Kidney (tissue), 14 donors: ENCODE data around the gene AGPAT1. TPM values are rescaled to one million over a fixed set of nuclear protein-coding genes. Genes with fewer than 3 reads are reported as not detected.

Experiments used
- DNase-seq, 5 donors: peaks; one replicate each; pipeline ENCODE4 v3.0.0-alpha.2; 2013 to 2020
- FAIRE-seq: peaks from 2 replicates; lab custom pipeline; 2012; peaks lifted over from hg19 to GRCh38; lab: Jason Lieb, UNC
- H3K27ac ChIP-seq, 2 donors: one replicate each; pipeline ENCODE4 v1.7.0; 2013; ENCODE audit warnings: low read depth in 2 of 2, low read length in 2 of 2, inconsistent platforms in 1 of 2
- H3K27me3 ChIP-seq: one replicate; pipeline ENCODE4 v1.7.1; 2013; ENCODE audit warnings: low read length, inconsistent platforms; ENCODE audit not compliant: control insufficient read depth, insufficient read depth
- H3K36me3 ChIP-seq, 3 donors: one replicate each; pipeline versions ENCODE4 v1.7.0 to v1.7.1; 2013; ENCODE audit warnings: low read length in 3 of 3, control low read depth in 1 of 3, inconsistent platforms in 1 of 3; ENCODE audit not compliant: insufficient read depth in 3 of 3, control insufficient read depth in 2 of 3
- H3K4me1 ChIP-seq, 3 donors: one replicate each; pipeline versions ENCODE4 v1.7.0 to v1.7.1; 2013; ENCODE audit warnings: low read length in 3 of 3, inconsistent platforms in 1 of 3, low read depth in 1 of 3; ENCODE audit not compliant: control insufficient read depth in 2 of 3, insufficient read depth in 2 of 3
- H3K4me3 ChIP-seq, 3 donors: one replicate each; pipeline versions ENCODE4 v1.7.0 to v1.8.1; 2013; ENCODE audit warnings: low read length in 3 of 3, control low read depth in 1 of 3, inconsistent platforms in 1 of 3
- H3K9ac ChIP-seq, 3 donors: one replicate each; pipeline versions ENCODE4 v1.7.0 to v1.7.1; 2013; ENCODE audit warnings: low read length in 3 of 3, control low read depth in 1 of 3, inconsistent platforms in 1 of 3
- H3K9me3 ChIP-seq, 3 donors: one replicate each; pipeline versions ENCODE4 v1.7.0 to v1.7.1; 2013; ENCODE audit warnings: low read length in 3 of 3, control low read depth in 1 of 3, inconsistent platforms in 1 of 3; ENCODE audit not compliant: control insufficient read depth in 2 of 3, insufficient read depth in 1 of 3
- intact Hi-C: fragments of 100-400 bp; cut with DNase I; formaldehyde crosslinking; loops from one replicate; pipeline ENCODE4 v1.11.1; 2022
- polyA plus RNA-seq: library from polyadenylated mRNA; stranded (reverse); fragments of 350-450 nt; fragmentation: Illumina TruSeq; extraction: RNeasy Lipid Tissue Mini Kit (QIAGEN cat#74804); gene quantifications from one replicate; pipeline ENCODE4 v1.2.3, GENCODE V29; 2014; ENCODE audit warnings: low read depth, low replicate concordance; ENCODE audit not compliant: insufficient read depth
- total RNA-seq: library from RNA; stranded (reverse); fragmentation: NEBNext Ultra II Directional; extraction: Animal tissue kit (Norgen Biotek cat#: 25700); gene quantifications from one replicate; pipeline ENCODE4 v1.2.1, GENCODE V29; 2021
- TF ChIP-seq, protein P1 (sequence below): IDR thresholded peaks from 3 replicates; pipeline ENCODE4 v1.5.1; 2012; ENCODE audit warnings: mild to moderate bottlenecking, moderate library complexity, borderline replicate concordance; ENCODE audit not compliant: insufficient read depth; ENCODE audit errors: extremely low read depth
- donor health status: control.
- donor health status: control.
- donor health status: control.
- donor health status: control.
- donor health status: control.
- donor health status: DM: yes; HTN: yes; CAD: no.
- donor health status: Normal renal cell carcinoma (clear cell type).

Gene AGPAT1
- total and polyA plus RNA-seq, 2 donors from 2014 or later = 58.9 to 87.1 TPM

DNA sequence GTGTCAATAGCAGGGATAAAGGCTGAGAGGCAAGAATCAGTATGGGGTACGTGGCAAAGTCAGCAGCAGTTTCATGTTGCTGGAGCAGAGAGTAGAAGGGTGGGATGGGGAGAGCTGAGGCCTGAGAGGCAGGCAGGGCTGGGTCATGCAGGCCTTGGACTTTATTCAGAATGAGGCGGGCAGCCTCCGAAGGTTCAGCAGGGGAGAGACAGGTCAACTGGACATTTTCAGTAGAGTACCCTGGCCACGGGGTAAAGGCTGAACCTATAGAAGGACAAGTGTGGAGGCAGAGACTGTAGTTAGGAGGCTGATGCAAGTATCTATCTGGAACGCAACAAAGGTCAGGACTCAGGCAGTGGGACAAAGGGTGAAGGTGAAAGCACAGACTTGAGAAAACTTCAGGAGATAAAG, 34.3 kb upstream of the AGPAT1 start:
- intact Hi-C loops = no loop called here
- no peak overlapping the region for H3K4me3 ChIP-seq
- no peak overlapping the region for H3K9ac ChIP-seq
- DNase-seq (no peak), FAIRE-seq (no peak)
- TF ChIP-seq, protein P1, sequence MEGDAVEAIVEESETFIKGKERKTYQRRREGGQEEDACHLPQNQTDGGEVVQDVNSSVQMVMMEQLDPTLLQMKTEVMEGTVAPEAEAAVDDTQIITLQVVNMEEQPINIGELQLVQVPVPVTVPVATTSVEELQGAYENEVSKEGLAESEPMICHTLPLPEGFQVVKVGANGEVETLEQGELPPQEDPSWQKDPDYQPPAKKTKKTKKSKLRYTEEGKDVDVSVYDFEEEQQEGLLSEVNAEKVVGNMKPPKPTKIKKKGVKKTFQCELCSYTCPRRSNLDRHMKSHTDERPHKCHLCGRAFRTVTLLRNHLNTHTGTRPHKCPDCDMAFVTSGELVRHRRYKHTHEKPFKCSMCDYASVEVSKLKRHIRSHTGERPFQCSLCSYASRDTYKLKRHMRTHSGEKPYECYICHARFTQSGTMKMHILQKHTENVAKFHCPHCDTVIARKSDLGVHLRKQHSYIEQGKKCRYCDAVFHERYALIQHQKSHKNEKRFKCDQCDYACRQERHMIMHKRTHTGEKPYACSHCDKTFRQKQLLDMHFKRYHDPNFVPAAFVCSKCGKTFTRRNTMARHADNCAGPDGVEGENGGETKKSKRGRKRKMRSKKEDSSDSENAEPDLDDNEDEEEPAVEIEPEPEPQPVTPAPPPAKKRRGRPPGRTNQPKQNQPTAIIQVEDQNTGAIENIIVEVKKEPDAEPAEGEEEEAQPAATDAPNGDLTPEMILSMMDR = no peak
- H3K9me3 ChIP-seq = no peaks in the 10 kb centered on the region
- no peaks in the 10 kb centered on the region for H3K4me1 ChIP-seq
- H3K27ac ChIP-seq = no peak overlapping the region
- no peaks in the 10 kb centered on the region for H3K36me3 ChIP-seq
- H3K27me3 ChIP-seq = no peaks in the 10 kb centered on the region

DNA sequence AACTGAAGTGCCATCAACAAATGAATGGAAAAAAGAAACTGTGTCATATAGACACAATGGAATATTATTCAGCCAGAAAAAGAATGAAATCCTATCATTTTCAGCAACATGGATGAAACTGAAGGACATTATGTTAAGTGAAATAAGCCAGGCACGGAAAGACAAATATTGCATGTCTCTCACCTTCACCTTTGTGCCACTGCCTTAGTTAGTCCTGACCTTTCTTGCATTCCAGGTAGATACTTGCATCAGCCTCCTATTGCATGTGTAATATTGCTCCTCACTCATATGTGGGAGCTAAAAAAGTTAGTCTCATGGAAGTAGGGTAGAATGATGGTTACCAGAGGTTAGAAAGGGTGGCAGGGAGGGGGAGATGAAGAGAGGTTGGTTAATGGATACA, 33.1 kb upstream of the AGPAT1 start:
- Histone ChIP-seq H3K4me1 (no peaks in the 10 kb centered on the region), H3K27ac (no peak overlapping the region), H3K36me3 (no peaks in the 10 kb centered on the region), H3K9ac (no peak overlapping the region), H3K27me3 (no peaks in the 10 kb centered on the region), H3K9me3 (no peaks in the 10 kb centered on the region), H3K4me3 (no peak overlapping the region)
- TF ChIP-seq, protein P1 = no peak
- intact Hi-C loops = no loop called here
- FAIRE-seq (no peak), DNase-seq (no peak)

DNA sequence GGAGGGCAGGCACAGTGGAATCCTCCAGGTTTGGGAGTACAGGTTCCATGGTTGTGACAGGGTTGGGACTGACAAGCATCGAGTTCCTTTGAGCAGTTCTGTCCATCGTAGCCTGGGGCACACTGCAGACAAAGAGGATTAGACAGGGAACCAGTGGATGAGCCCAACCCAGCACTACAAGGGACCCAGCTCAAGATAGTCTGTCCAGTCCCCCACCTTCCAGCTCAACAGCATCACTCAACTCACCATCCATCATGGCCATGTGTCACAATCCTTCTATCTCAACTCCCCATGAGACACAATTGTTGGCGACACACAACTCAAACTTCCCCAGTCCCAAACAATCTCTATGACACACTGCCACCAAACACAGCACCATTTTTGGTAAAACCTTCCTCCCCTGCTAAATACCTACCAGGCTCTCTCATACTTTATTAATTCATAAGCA, 28.4 kb upstream of the AGPAT1 start:
- intact Hi-C loops = no loop called here
- TF ChIP-seq, protein P1 = no peak
- Histone ChIP-seq H3K36me3 (no peaks in the 10 kb centered on the region), H3K4me1 (no peaks in the 10 kb centered on the region), H3K9ac (no peak overlapping the region), H3K27ac (no peak overlapping the region), H3K27me3 (no peaks in the 10 kb centered on the region), H3K9me3 (no peaks in the 10 kb centered on the region), H3K4me3 (no peak overlapping the region)
- FAIRE-seq = no peak
- no peak for DNase-seq
